IMR-90 (cell line): ENCODE measurements around the gene MSH5. TPM values are rescaled to one million over a fixed set of nuclear protein-coding genes. Genes with fewer than 3 reads are reported as not detected.

Source experiments
- ATAC-seq: fragments of 200-7000 bp; cut with Tn5 transposase; 2 replicates; pipeline ENCODE4 v1.9.1; 2020; ENCODE audit warnings: low read depth, mild to moderate bottlenecking, moderate library complexity
- BruUV-seq: library from RNA; stranded (reverse); fragments of 400-500 nt; replicated peaks from 2 replicates; lab custom pipeline; 2021; lab: Mats Ljungman, UMichigan
- CTCF ChIA-PET: fragments of 300-600 bp; formaldehyde crosslinking; extraction: SDS; loops from one replicate; lab custom pipeline; 2021; ENCODE audit warnings: antibody characterized with exemption; lab: Yijun Ruan, JAX
- POLR2A ChIA-PET: fragments of 300-600 bp; sonication (Branson Sonifier 250); formaldehyde crosslinking; loops from one replicate; lab custom pipeline; 2022; ENCODE audit warnings: antibody characterized with exemption; ENCODE audit not compliant: unreplicated experiment; lab: Charles Lee
- DNase-seq: peaks from one replicate; pipeline ENCODE4 v3.0.0; 2013
- H2AFZ ChIP-seq: replicated peaks from 2 replicates; pipeline ENCODE3; 2013; ENCODE audit warnings: low read length, mild to moderate bottlenecking; ENCODE audit not compliant: poor library complexity
- H2AK5ac ChIP-seq: 2 replicates; pipeline ENCODE4 v1.6.1; 2013; ENCODE audit warnings: low read depth, low read length, inconsistent platforms
- H2AK9ac ChIP-seq: replicated peaks from 2 replicates; pipeline ENCODE3; 2013; ENCODE audit warnings: mild to moderate bottlenecking, low read depth, low read length, moderate library complexity; ENCODE audit not compliant: poor library complexity
- H2BK120ac ChIP-seq: 2 replicates; pipeline ENCODE4 v1.6.1; 2013; ENCODE audit warnings: low read depth, low read length, inconsistent platforms
- H2BK15ac ChIP-seq: 3 replicates; pipeline ENCODE4 v1.6.1; 2013; ENCODE audit warnings: low read depth, low read length, inconsistent platforms
- H2BK20ac ChIP-seq: 2 replicates; pipeline ENCODE4 v1.6.1; 2013; ENCODE audit warnings: low read depth, mild to moderate bottlenecking, inconsistent platforms, low read length, moderate library complexity
- H2BK5ac ChIP-seq: 2 replicates; pipeline ENCODE4 v1.6.1; 2013; ENCODE audit warnings: mild to moderate bottlenecking, low read depth, low read length, inconsistent platforms; ENCODE audit not compliant: poor library complexity, severe bottlenecking
- H3K14ac ChIP-seq: replicated peaks from 2 replicates; pipeline ENCODE4 v1.6.1; 2013; ENCODE audit warnings: low read depth, low read length, inconsistent platforms
- H3K18ac ChIP-seq: 2 replicates; pipeline ENCODE4 v1.6.1; 2013; ENCODE audit warnings: low read depth, low read length, control low read depth
- H3K23ac ChIP-seq: 2 replicates; pipeline ENCODE4 v1.6.1; 2013; ENCODE audit warnings: low read depth, low read length, inconsistent platforms
- H3K27ac ChIP-seq: 2 replicates; pipeline ENCODE4 v1.5.1; 2013; ENCODE audit warnings: mild to moderate bottlenecking, control low read depth, low read length; ENCODE audit not compliant: insufficient read depth
- H3K27me3 ChIP-seq: 2 replicates; pipeline ENCODE4 v1.6.1; 2013; ENCODE audit warnings: low read length; ENCODE audit not compliant: control insufficient read depth, insufficient read depth
- H3K36me3 ChIP-seq: 2 replicates; pipeline ENCODE4 v1.6.1; 2013; ENCODE audit warnings: low read length, mixed read lengths; ENCODE audit not compliant: control insufficient read depth, insufficient read depth
- H3K4ac ChIP-seq: 2 replicates; pipeline ENCODE4 v1.6.1; 2013; ENCODE audit warnings: low read depth, low read length, inconsistent platforms
- H3K4me1 ChIP-seq: 2 replicates; pipeline ENCODE4 v1.6.1; 2013; ENCODE audit warnings: low read length, mixed read lengths; ENCODE audit not compliant: control insufficient read depth, insufficient read depth
- H3K4me2 ChIP-seq: 2 replicates; pipeline ENCODE4 v1.6.1; 2013; ENCODE audit warnings: low read depth, mild to moderate bottlenecking, control low read depth, low read length, moderate library complexity
- H3K4me3 ChIP-seq: 2 replicates; pipeline ENCODE4 v1.5.1; 2013; ENCODE audit warnings: low read depth, mild to moderate bottlenecking, control low read depth, low read length, moderate library complexity; ENCODE audit not compliant: insufficient read depth
- H3K56ac ChIP-seq: 2 replicates; pipeline ENCODE4 v1.6.1; 2013; ENCODE audit warnings: low read length, inconsistent platforms; ENCODE audit not compliant: insufficient read depth; ENCODE audit errors: extremely low read depth
- H3K79me1 ChIP-seq, 2 experiments: 2 replicates each; pipeline ENCODE4 v1.6.1; 2013; ENCODE audit warnings: low read length in 2 of 2, inconsistent platforms in 1 of 2, low read depth in 1 of 2
- H3K9ac ChIP-seq: 2 replicates; pipeline ENCODE4 v1.6.1; 2013; ENCODE audit warnings: low read depth, low read length, control low read depth
- H3K9me1 ChIP-seq: 2 replicates; pipeline ENCODE4 v1.6.1; 2013; ENCODE audit warnings: low read length, inconsistent platforms; ENCODE audit not compliant: insufficient read depth
- H3K9me3 ChIP-seq: 2 replicates; pipeline ENCODE4 v1.6.1; 2013; ENCODE audit warnings: low read length; ENCODE audit not compliant: control insufficient read depth, insufficient read depth
- H4K20me1 ChIP-seq: 2 replicates; pipeline ENCODE4 v1.6.1; 2013; ENCODE audit warnings: low read length, inconsistent platforms; ENCODE audit not compliant: insufficient read depth
- H4K5ac ChIP-seq: 2 replicates; pipeline ENCODE4 v1.6.1; 2013; ENCODE audit warnings: mild to moderate bottlenecking, low read depth, low read length, control low read depth
- H4K8ac ChIP-seq, 2 experiments: 2 replicates each; pipeline ENCODE4 v1.6.1; 2013; ENCODE audit warnings: low read depth in 2 of 2, low read length in 2 of 2, control low read depth in 1 of 2, inconsistent platforms in 1 of 2
- H4K91ac ChIP-seq: 2 replicates; pipeline ENCODE4 v1.6.1; 2013; ENCODE audit warnings: low read depth, low read length, inconsistent platforms; ENCODE audit not compliant: insufficient read depth
- BHLHE40 ChIP-seq: fragments of 150-350 bp; IDR thresholded peaks from 2 replicates; pipeline ENCODE4 v1.6.1; 2016; ENCODE audit warnings: mild to moderate bottlenecking, low read depth, low read length
- CEBPB ChIP-seq: IDR thresholded peaks from 2 replicates; pipeline ENCODE4 v1.6.1; 2012; ENCODE audit warnings: low read depth, low read length, improper control_type of control experiment
- CHD1 ChIP-seq: IDR thresholded peaks from 2 replicates; pipeline ENCODE4 v1.6.1; 2012; ENCODE audit warnings: low read depth, low read length, improper control_type of control experiment
- MAFK ChIP-seq: IDR thresholded peaks from 2 replicates; pipeline ENCODE4 v1.6.1; 2012; ENCODE audit warnings: low read depth, low read length, improper control_type of control experiment
- MAZ ChIP-seq: IDR thresholded peaks from 2 replicates; pipeline ENCODE4 v1.6.1; 2012; ENCODE audit warnings: low read depth, mild to moderate bottlenecking, low read length, improper control_type of control experiment, moderate library complexity, borderline replicate concordance
- NFE2L2 ChIP-seq: fragments of 150-350 bp; IDR thresholded peaks from 2 replicates; pipeline ENCODE4 v1.6.1; 2016; ENCODE audit warnings: low read depth, mild to moderate bottlenecking, low read length
- POLR2A ChIP-seq: IDR thresholded peaks from 2 replicates; pipeline ENCODE4 v1.6.1; 2012; ENCODE audit warnings: mild to moderate bottlenecking, low read depth, low read length
- RCOR1 ChIP-seq: IDR thresholded peaks from 2 replicates; pipeline ENCODE4 v1.6.1; 2012; ENCODE audit warnings: mild to moderate bottlenecking, low read length, improper control_type of control experiment; ENCODE audit not compliant: insufficient replicate concordance
- RFX5 ChIP-seq: IDR thresholded peaks from 2 replicates; pipeline ENCODE4 v1.8.0; 2012; ENCODE audit warnings: low read depth, mild to moderate bottlenecking, low read length, moderate library complexity
- SMC3 ChIP-seq: fragments of 150-350 bp; IDR thresholded peaks from 2 replicates; pipeline ENCODE4 v1.6.1; 2016; ENCODE audit warnings: low read depth, mild to moderate bottlenecking, antibody characterized with exemption, low read length, moderate library complexity
- USF2 ChIP-seq: fragments of 150-350 bp; IDR thresholded peaks from 2 replicates; pipeline ENCODE4 v1.6.1; 2017; ENCODE audit warnings: mild to moderate bottlenecking, antibody characterized with exemption, low read length, low read depth
- WGBS, 2 experiments: methylation state at CpG; one replicate each; pipeline versions ENCODE4 v1.1.5 to v1.1.7; 2013; ENCODE audit warnings: missing lambda C conversion rate in 2 of 2; ENCODE audit not compliant: insufficient read length in 1 of 2; ENCODE audit errors: extremely low coverage in 2 of 2; 5-methylcytosine and 5-hydroxymethylcytosine counted together
- dilution Hi-C: fragments of 300-500 bp; cut with HindIII; formaldehyde crosslinking; loops from one replicate; pipeline ENCODE4 v1.14.3; 2018; ENCODE audit warnings: low sequenced_read_pairs; ENCODE audit not compliant: unreplicated experiment
- in situ Hi-C: fragments of 300-500 bp; cut with MboI; formaldehyde crosslinking; loops from 3 replicates; pipeline ENCODE4 v1.14.3; 2019; ENCODE audit warnings: low sequenced_read_pairs, inconsistent platforms, mixed read lengths
- intact Hi-C: fragments of 100-400 bp; cut with micrococcal nuclease; formaldehyde crosslinking; loops from 2 replicates; pipeline ENCODE4 v1.10.0; 2022
- polyA plus RNA-seq, 3 experiments: library from polyadenylated mRNA; depleted of rRNA; stranded (reverse); fragments of >200 nt; gene quantifications; 2 replicates each; pipeline ENCODE4 v1.2.3, GENCODE V29; 2012; ENCODE audit warnings: low replicate concordance in 1 of 3
- total RNA-seq: library from RNA; depleted of rRNA; stranded (reverse); fragments of >200 nt; gene quantifications from 2 replicates; pipeline ENCODE4 v1.2.3, GENCODE V29; 2012

MSH5 gene
- total and polyA plus RNA-seq, 2 of the 4 experiments (the other 2 are of a cell fraction) = 5.6 to 15.7 TPM

DNA sequence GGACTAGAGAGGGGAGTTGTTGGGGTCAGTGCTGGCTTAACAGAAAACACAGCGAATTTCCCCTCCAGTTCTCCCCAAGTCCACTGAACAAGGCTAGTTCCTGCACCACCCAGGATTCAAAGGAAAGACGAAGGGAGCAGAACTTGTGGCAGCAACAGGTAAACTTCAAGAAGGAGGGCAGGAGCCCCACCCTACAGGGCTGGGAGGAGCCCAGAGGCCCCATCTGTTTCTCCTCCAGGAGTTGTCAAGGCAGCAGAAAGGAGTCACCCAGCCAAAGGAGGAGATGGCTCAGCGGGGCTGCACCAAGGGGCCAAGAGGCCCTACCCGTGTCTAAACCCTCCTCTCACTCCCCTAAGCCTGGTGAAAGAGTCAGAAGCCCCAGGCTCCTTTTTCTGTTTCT lies 24.4 kb downstream of the MSH5 start:
- H3K36me3 ChIP-seq = peaks cover 5% of the 10 kb centered on the region; the same call in 1 of the 2 replicates
- no peak overlapping the region for H2BK120ac ChIP-seq
- no peak overlapping the region; the same call in 1 of the 2 replicates for H2AK5ac ChIP-seq
- BruUV-seq = no TSS peak
- no peak overlapping the region for H3K27ac ChIP-seq
- no peaks in the 10 kb centered on the region for H4K20me1 ChIP-seq
- H3K4me1 ChIP-seq = peaks cover 4% of the 10 kb centered on the region
- ChIA-PET CTCF (interaction anchor here (0.6 kb wide), 1 partner anchor 27 kb away, joined by 3 read pairs; no protein-coding TSS in a partner anchor), POLR2A (no interaction called here)
- no peak overlapping the region for H3K4ac ChIP-seq
- intact Hi-C loops (no loop called here), dilution Hi-C loops (no loop called here), in situ Hi-C loops (no loop called here)
- H2BK20ac ChIP-seq = no peak overlapping the region
- H2AFZ ChIP-seq = no peak overlapping the region
- WGBS, 2 experiments = no CpG with 5 or more reads among the region's 4 CpGs
- H3K14ac ChIP-seq = no peak overlapping the region
- no peak overlapping the region for H2BK5ac ChIP-seq
- H4K5ac ChIP-seq = no peak overlapping the region
- no peak overlapping the region for H3K23ac ChIP-seq
- H3K9ac ChIP-seq = no peak overlapping the region
- no peaks in the 10 kb centered on the region for H3K9me3 ChIP-seq
- H3K56ac ChIP-seq = no peak overlapping the region
- H3K4me2 ChIP-seq = no peak overlapping the region
- H2AK9ac ChIP-seq = peak overlapping the region; percentile 71
- H3K27me3 ChIP-seq = no peaks in the 10 kb centered on the region
- no peak overlapping the region for H2BK15ac ChIP-seq
- no peak for DNase-seq
- TF ChIP-seq MAFK = no peak
- no peak for TF ChIP-seq NFE2L2
- no peak for TF ChIP-seq SMC3
- TF ChIP-seq MAZ = no peak
- no peak for TF ChIP-seq POLR2A
- TF ChIP-seq USF2 = no peak
- TF ChIP-seq CHD1 = no peak
- no peak for TF ChIP-seq BHLHE40
- TF ChIP-seq RFX5 = no peak
- no peak for TF ChIP-seq CEBPB
- no peak for TF ChIP-seq RCOR1
- H4K91ac ChIP-seq = no peak overlapping the region
- no peak overlapping the region for H3K18ac ChIP-seq
- H3K79me1 ChIP-seq = no peaks in the 10 kb centered on the region
- ATAC-seq = no peak
- H4K8ac ChIP-seq = no peak overlapping the region
- H3K4me3 ChIP-seq = no peak overlapping the region
- peaks cover 9% of the 10 kb centered on the region for H3K9me1 ChIP-seq
